B cell (primary cell): ENCODE data around the gene FBH1. TPM values are rescaled to one million over a fixed set of nuclear protein-coding genes. Genes with fewer than 3 reads are reported as not detected.

ENCODE experiments used
- ATAC-seq: fragments of 200-7000 bp; cut with Tn5 transposase; one replicate; pipeline ENCODE4 v1.10.0; 2021; ENCODE audit warnings: low read depth, mild to moderate bottlenecking, moderate number of reproducible peaks, moderate library complexity
- CTCF ChIA-PET: fragments of 350-600 bp; sonication (Branson Sonifier 250); formaldehyde crosslinking; loops from one replicate; lab custom pipeline; 2021; ENCODE audit warnings: antibody characterized with exemption, inconsistent platforms; lab: Charles Lee
- POLR2A ChIA-PET: fragments of 350-600 bp; sonication (Branson Sonifier 250); formaldehyde crosslinking; loops from one replicate; lab custom pipeline; 2021; ENCODE audit warnings: antibody characterized with exemption; lab: Charles Lee
- DNase-seq: peaks from one replicate; pipeline ENCODE4 v3.0.0; 2013
- H2AFZ ChIP-seq: 2 replicates; pipeline ENCODE4 v1.6.1; 2012; ENCODE audit warnings: mild to moderate bottlenecking, low read depth, low read length; ENCODE audit not compliant: insufficient read depth, poor library complexity, severe bottlenecking
- H3K27ac ChIP-seq, 2 donors: 1 replicate in 1 of 2; 2 replicates in 1 of 2; pipeline ENCODE4 v1.5.1; 2012 to 2013; ENCODE audit warnings: low read length in 2 of 2, mild to moderate bottlenecking in 2 of 2, moderate library complexity in 1 of 2
- H3K27me3 ChIP-seq, 4 experiments: fragments of 200-600 bp in 1 of 4; sonication (generic) in 1 of 4; replicated peaks in 1 of 4; 1 replicate in 2 of 4; 2 replicates in 2 of 4; pipeline versions ENCODE4 v1.6.1 to v1.7.0; 2013 to 2016; ENCODE audit warnings: low read length in 3 of 4, mild to moderate bottlenecking in 2 of 4, mixed read lengths in 1 of 4, moderate library complexity in 1 of 4; ENCODE audit not compliant: insufficient read depth in 4 of 4, control insufficient read depth in 3 of 4; ENCODE audit errors: control extremely low read depth in 1 of 4
- H3K36me3 ChIP-seq, 2 experiments: replicated peaks in 1 of 2; 1 replicate in 1 of 2; 2 replicates in 1 of 2; pipeline versions ENCODE4 v1.6.1 to v1.7.1; 2013; ENCODE audit warnings: low read length in 1 of 2; ENCODE audit not compliant: insufficient read depth in 2 of 2, control insufficient read depth in 1 of 2; ENCODE audit errors: control extremely low read depth in 1 of 2, extremely low read depth in 1 of 2
- H3K4me1 ChIP-seq, 2 donors: fragments of 200-600 bp in 1 of 2; sonication (generic) in 1 of 2; 1 replicate in 1 of 2; 2 replicates in 1 of 2; pipeline versions ENCODE4 v1.5.1 to v1.6.1; 2013 to 2017; ENCODE audit warnings: low read length in 2 of 2; ENCODE audit not compliant: control insufficient read depth in 2 of 2, insufficient read depth in 2 of 2
- H3K4me2 ChIP-seq: replicated peaks from 2 replicates; pipeline ENCODE3; 2012; ENCODE audit warnings: mild to moderate bottlenecking, low read depth, low read length; ENCODE audit not compliant: poor library complexity, severe bottlenecking
- H3K4me3 ChIP-seq, 5 experiments: fragments of 200-600 bp in 1 of 5; sonication (generic) in 1 of 5; 1 replicate in 3 of 5; 2 replicates in 2 of 5; pipeline versions ENCODE4 v1.5.1 to v1.7.0; 2011 to 2016; ENCODE audit warnings: low read length in 4 of 5, mild to moderate bottlenecking in 4 of 5, low read depth in 2 of 5, control low read depth in 1 of 5, moderate library complexity in 1 of 5; ENCODE audit not compliant: insufficient read depth in 1 of 5; ENCODE audit errors: control extremely low read depth in 1 of 5, extremely low read depth in 1 of 5
- H3K79me2 ChIP-seq: fragments of 200-600 bp; sonication (generic); one replicate; pipeline ENCODE4 v1.6.0; 2016; ENCODE audit warnings: low read length; ENCODE audit not compliant: control insufficient read depth, insufficient read depth
- H3K9ac ChIP-seq: fragments of 200-600 bp; sonication (generic); 2 replicates; pipeline ENCODE4 v1.6.1; 2017; ENCODE audit warnings: mild to moderate bottlenecking, low read length, moderate library complexity
- H3K9me3 ChIP-seq, 3 donors: one replicate each; pipeline versions ENCODE4 v1.6.1 to v1.7.1; 2013; ENCODE audit warnings: low read length in 2 of 3; ENCODE audit not compliant: control insufficient read depth in 2 of 3, insufficient read depth in 1 of 3; ENCODE audit errors: control extremely low read depth in 1 of 3
- H4K20me1 ChIP-seq: 2 replicates; pipeline ENCODE4 v1.6.0; 2012; ENCODE audit warnings: mild to moderate bottlenecking, low read length; ENCODE audit not compliant: insufficient read depth, control insufficient read depth, poor library complexity, severe bottlenecking
- H3K27ac Mint-ChIP-seq: one replicate; pipeline ENCODE4 v1.8.0; 2021; ENCODE audit warnings: mixed read lengths
- H3K27me3 Mint-ChIP-seq: one replicate; pipeline ENCODE4 v1.8.0; 2021; ENCODE audit warnings: mixed read lengths
- H3K4me1 Mint-ChIP-seq: one replicate; pipeline ENCODE4 v1.8.0; 2021; ENCODE audit warnings: mixed read lengths
- H3K4me3 Mint-ChIP-seq: one replicate; pipeline ENCODE4 v1.8.0; 2021; ENCODE audit warnings: mixed read lengths
- H3K9me3 Mint-ChIP-seq: one replicate; pipeline ENCODE4 v1.8.0; 2022; ENCODE audit warnings: mixed read lengths; ENCODE audit not compliant: insufficient read depth
- CTCF ChIP-seq: fragments of 200-600 bp; IDR thresholded peaks from one replicate; pipeline ENCODE4 v1.8.0; 2022; ENCODE audit warnings: antibody characterized with exemption, mild to moderate bottlenecking
- EZH2 ChIP-seq: IDR thresholded peaks from 2 replicates; pipeline ENCODE4 v1.6.1; 2012; ENCODE audit warnings: borderline replicate concordance, low read depth, mild to moderate bottlenecking, moderate library complexity, low read length; ENCODE audit not compliant: insufficient read depth, poor library complexity, severe bottlenecking
- WGBS: methylation state at CpG from one replicate; pipeline ENCODE4 v1.1.5; 2013; ENCODE audit warnings: missing lambda C conversion rate; ENCODE audit not compliant: insufficient coverage; 5-methylcytosine and 5-hydroxymethylcytosine counted together
- intact Hi-C: fragments of 100-400 bp; cut with micrococcal nuclease; formaldehyde crosslinking; loops from one replicate; pipeline ENCODE4 v1.10.0; 2022
- polyA plus RNA-seq: library from polyadenylated mRNA; depleted of rRNA; stranded (reverse); fragments of >200 nt; gene quantifications from 2 replicates; pipeline ENCODE4 v1.2.3, GENCODE V29; 2012
- total RNA-seq, 2 donors: library from RNA; stranded (reverse); fragments of 120-200 nt in 1 of 2; gene quantifications; 1 replicate in 1 of 2; 2 replicates in 1 of 2; pipeline versions ENCODE4 v1.2.3 to v1.2.4, GENCODE V29; 2013 to 2022

FBH1 gene
- total and polyA plus RNA-seq, 2 donors (not counting 1 experiment from before 2014, with no cell fraction given) = 86.4 to 129 TPM

DNA sequence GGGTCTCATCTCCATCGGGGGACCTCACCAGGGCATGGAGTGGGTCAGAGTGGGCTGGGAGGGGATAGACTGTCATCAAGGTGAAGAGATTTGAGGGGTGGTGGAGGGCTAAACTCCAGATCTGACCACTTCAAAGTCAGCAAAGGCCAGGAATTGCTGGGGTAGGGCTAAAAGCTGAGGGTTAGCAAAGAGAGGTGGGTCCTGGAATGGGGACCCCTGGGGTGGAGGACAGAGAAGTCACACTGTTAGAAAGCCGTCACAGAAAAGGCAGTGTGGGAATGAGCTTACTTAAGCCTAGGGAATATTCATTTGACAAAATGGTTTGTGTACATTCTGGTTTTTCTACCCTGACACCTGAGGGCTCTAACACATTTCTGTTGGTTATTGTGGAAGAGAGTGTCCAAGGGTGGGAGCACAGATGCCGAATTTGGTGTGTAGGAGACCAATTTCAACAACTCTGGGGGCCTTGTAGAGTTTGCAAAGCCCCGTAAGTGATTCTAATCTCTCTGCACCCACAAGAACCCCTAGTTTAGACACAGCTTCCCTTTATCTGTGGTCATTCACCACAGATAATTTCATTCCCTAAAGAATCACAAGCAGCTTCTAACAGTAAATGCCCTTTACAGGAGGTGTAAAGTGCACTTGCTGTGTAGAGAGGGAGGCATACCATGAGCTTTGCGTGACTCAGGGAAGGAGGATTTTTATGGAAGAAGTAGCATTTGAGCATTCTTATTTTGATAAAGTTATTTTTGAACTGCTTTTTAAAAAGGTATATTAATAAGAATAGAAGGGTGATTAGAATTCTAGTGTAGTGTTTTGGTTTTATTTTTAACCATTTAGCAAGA lies 6.4 kb downstream of the FBH1 start:
- Histone ChIP-seq H3K79me2 (peaks cover 90% of the 10 kb centered on the region), H3K4me3 (peak overlapping the region in 3 of 5 experiments; percentile 12 to 40 (median 33)), H3K4me1 (peaks cover 28 to 35% of the 10 kb centered on the region in 2 donors), H3K27me3 (no peaks in the 10 kb centered on the region), H3K4me2 (peak overlapping the region; percentile 65), H3K36me3 (peaks cover 0 to 17% of the 10 kb centered on the region in 2 experiments), H4K20me1 (peaks cover 16% of the 10 kb centered on the region), H3K9me3 (peaks cover 0 to 8% (median 0%) of the 10 kb centered on the region in 3 donors), H3K27ac (peak overlapping the region; percentile 79 to 86), H3K9ac (peak overlapping the region; percentile 41), H2AFZ (peak overlapping the region; percentile 48)
- no peak for ATAC-seq
- H3K27ac Mint-ChIP-seq = peak overlapping the region; percentile 98
- intact Hi-C loops = no loop called here
- POLR2A ChIA-PET = no interaction called here
- CTCF ChIA-PET = interaction anchor here (0.8 to 1.5 kb wide), 3 partner anchors 10 to 273 kb away, joined by 3 read pairs; partner anchors contain the start of gene IL15RA
- no peak for DNase-seq
- TF ChIP-seq EZH2 = no peak
- TF ChIP-seq CTCF = no peak
- peak overlapping the region; percentile 82 for H3K4me3 Mint-ChIP-seq
- WGBS = 94% methylated on average over 3 of the region's 5 CpGs
- H3K27me3 Mint-ChIP-seq = no peaks in the 10 kb centered on the region
- H3K4me1 Mint-ChIP-seq = peaks cover 50% of the 10 kb centered on the region
- H3K9me3 Mint-ChIP-seq = no peaks in the 10 kb centered on the region

GRCh38 chr10:5897053-5897340 lies 7.0 kb downstream of the FBH1 start:
- Histone ChIP-seq H3K27ac (peak overlapping the region in 1 of 2 donors; percentile 86), H3K36me3 (peaks cover 0 to 17% of the 10 kb centered on the region in 2 experiments), H3K4me2 (no peak overlapping the region), H3K9ac (no peak overlapping the region), H3K4me3 (no peak overlapping the region), H3K27me3 (no peaks in the 10 kb centered on the region), H4K20me1 (peaks cover 11% of the 10 kb centered on the region), H3K9me3 (peaks cover 0 to 8% (median 0%) of the 10 kb centered on the region in 3 donors), H3K4me1 (peaks cover 23 to 29% of the 10 kb centered on the region in 2 donors), H2AFZ (no peak overlapping the region), H3K79me2 (peaks cover 90% of the 10 kb centered on the region)
- no peaks in the 10 kb centered on the region for H3K27me3 Mint-ChIP-seq
- DNase-seq (no peak), ATAC-seq (no peak)
- H3K4me3 Mint-ChIP-seq = no peak overlapping the region
- ChIA-PET POLR2A (no interaction called here), CTCF (interaction anchor here (0.7 to 0.8 kb wide), 2 partner anchors 80 to 416 kb away, joined by 3 read pairs; partner anchors contain the start of gene IL15RA)
- H3K9me3 Mint-ChIP-seq = no peaks in the 10 kb centered on the region
- peak overlapping the region; percentile 77 for H3K27ac Mint-ChIP-seq
- TF ChIP-seq EZH2 (no peak), CTCF (no peak)
- H3K4me1 Mint-ChIP-seq = peaks cover 46% of the 10 kb centered on the region
- WGBS = no CpG with 5 or more reads among the region's 4 CpGs
- intact Hi-C loops = no loop called here
